Measurements from ENCODE around the gene FGFR4. TPM values are rescaled to one million over a fixed set of nuclear protein-coding genes. Genes with fewer than 3 reads are reported as not detected.
A peak's percentile ranks its signal among the peaks of the same experiment; 100 is the strongest.

FGFR4 gene
- total and polyA plus RNA-seq, 2 donors (not counting 1 experiment from before 2014, with no cell fraction given), result 1.2 to 2.7 TPM

DNA sequence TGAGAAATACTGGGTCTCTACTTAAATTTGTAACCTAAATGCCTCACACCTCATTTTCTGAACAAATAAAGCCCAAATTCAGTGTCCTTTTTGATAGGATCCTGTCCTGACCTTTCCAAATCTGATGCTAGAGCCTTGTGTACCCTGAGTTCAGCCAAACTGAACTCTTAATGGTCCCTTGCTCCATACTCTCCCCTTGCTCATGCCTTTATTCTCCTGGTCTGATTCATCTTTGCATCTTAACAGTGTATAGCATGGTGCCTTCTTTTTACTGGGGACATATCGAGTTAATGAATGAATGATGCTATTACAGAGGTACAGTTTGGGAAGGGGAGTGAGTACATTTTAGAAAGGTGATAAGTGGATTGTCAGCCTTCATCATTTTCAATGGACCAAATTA lies 56.1 kb downstream of the FGFR4 start:
- Mint-ChIP-seq H3K27me3 (no peaks in the 10 kb centered on the region), H3K4me3 (no peak overlapping the region), H3K27ac (no peak overlapping the region), H3K9me3 (ENCODE audit: insufficient read depth) (no peaks in the 10 kb centered on the region), H3K4me1 (peaks cover 30% of the 10 kb centered on the region)
- no peak for TF ChIP-seq EZH2 (IDR thresholded peaks at IDR 0.05; ENCODE audit: borderline replicate concordance, insufficient read depth, low read depth, low read length, poor library complexity, severe bottlenecking)
- TF ChIP-seq, protein P1, sequence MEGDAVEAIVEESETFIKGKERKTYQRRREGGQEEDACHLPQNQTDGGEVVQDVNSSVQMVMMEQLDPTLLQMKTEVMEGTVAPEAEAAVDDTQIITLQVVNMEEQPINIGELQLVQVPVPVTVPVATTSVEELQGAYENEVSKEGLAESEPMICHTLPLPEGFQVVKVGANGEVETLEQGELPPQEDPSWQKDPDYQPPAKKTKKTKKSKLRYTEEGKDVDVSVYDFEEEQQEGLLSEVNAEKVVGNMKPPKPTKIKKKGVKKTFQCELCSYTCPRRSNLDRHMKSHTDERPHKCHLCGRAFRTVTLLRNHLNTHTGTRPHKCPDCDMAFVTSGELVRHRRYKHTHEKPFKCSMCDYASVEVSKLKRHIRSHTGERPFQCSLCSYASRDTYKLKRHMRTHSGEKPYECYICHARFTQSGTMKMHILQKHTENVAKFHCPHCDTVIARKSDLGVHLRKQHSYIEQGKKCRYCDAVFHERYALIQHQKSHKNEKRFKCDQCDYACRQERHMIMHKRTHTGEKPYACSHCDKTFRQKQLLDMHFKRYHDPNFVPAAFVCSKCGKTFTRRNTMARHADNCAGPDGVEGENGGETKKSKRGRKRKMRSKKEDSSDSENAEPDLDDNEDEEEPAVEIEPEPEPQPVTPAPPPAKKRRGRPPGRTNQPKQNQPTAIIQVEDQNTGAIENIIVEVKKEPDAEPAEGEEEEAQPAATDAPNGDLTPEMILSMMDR (IDR thresholded peaks at IDR 0.05), result no peak
- Histone ChIP-seq H3K9ac (ENCODE audit: low read length) (no peak overlapping the region), H2AFZ (ENCODE audit: insufficient read depth, low read depth, low read length, poor library complexity, severe bottlenecking) (no peak overlapping the region), H3K27ac (ENCODE audit: low read length in 2 of 2) (no peak overlapping the region), H4K20me1 (ENCODE audit: control insufficient read depth, insufficient read depth, low read length, poor library complexity, severe bottlenecking) (peaks cover 56% of the 10 kb centered on the region), H3K4me2 (replicated peaks; ENCODE audit: low read depth, low read length, poor library complexity, severe bottlenecking) (no peak overlapping the region), H3K27me3 (replicated peaks in 1 of 4; ENCODE audit: control extremely low read depth in 1 of 4, control insufficient read depth in 3 of 4, insufficient read depth in 4 of 4, low read length in 3 of 4) (no peaks in the 10 kb centered on the region), H3K4me1 (ENCODE audit: control insufficient read depth in 2 of 2, insufficient read depth in 2 of 2, low read length in 2 of 2) (peaks cover 12 to 13% of the 10 kb centered on the region in 2 donors), H3K9me3 (ENCODE audit: control extremely low read depth in 1 of 3, control insufficient read depth in 2 of 3, insufficient read depth in 1 of 3, low read length in 2 of 3) (no peaks in the 10 kb centered on the region), H3K36me3 (replicated peaks in 1 of 2; ENCODE audit: control extremely low read depth in 1 of 2, control insufficient read depth in 1 of 2, extremely low read depth in 1 of 2, insufficient read depth in 2 of 2, low read length in 1 of 2) (peaks cover 16 to 36% of the 10 kb centered on the region in 2 experiments), H3K4me3 (ENCODE audit: control extremely low read depth in 1 of 5, extremely low read depth in 1 of 5, insufficient read depth in 1 of 5, low read depth in 2 of 5, low read length in 4 of 5) (no peak overlapping the region), H3K79me2 (ENCODE audit: control insufficient read depth, insufficient read depth, low read length) (peaks cover 100% of the 10 kb centered on the region)
- ATAC-seq (ENCODE audit: low read depth), result no peak
- intact Hi-C loops (cut with micrococcal nuclease), result no loop called here
- no peak for DNase-seq
- CTCF ChIA-PET, result no interaction called here
- WGBS (ENCODE audit: insufficient coverage), result no CpG with 5 or more reads among the region's 1 CpG
- POLR2A ChIA-PET, result no interaction called here

DNA sequence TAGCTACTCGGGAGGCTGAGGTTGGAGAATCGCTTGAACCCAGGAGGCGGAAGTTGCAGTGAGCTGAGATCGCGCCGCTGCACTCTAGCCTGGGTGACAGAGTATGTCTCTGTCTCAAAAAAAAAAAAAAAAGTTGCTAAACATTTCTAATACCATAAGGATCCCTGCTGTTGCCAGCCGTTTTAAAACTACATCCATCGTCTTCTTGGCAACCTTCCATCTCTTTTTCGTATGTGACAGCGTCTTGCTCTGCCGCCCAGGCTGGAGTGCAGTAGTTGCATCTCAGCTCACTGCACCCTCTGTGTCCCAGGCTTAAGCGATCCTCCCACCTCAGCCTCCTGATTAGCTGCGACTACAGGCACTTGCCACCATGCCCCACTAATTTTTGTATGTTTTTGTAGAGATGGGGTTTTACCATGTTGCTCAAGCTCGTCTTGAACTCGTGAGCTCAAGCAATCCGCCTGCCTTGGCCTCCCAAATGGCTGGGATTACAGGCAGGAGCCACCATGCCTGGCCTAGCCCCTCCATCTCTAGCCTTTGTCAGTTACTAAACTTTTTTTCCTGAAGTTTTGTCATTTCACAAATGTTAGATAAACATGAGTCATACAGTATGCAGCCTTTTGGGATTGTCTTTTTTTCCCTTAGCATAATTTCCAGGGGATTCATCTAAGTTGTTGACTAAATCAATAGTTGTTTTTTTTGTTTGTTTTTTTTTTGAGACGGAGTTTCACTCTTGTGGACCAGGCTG lies 60.4 kb downstream of the FGFR4 start:
- TF ChIP-seq EZH2 (IDR thresholded peaks at IDR 0.05; ENCODE audit: borderline replicate concordance, insufficient read depth, low read depth, low read length, poor library complexity, severe bottlenecking), result no peak
- TF ChIP-seq, protein P1 (IDR thresholded peaks at IDR 0.05), result no peak
- H3K27me3 ChIP-seq (replicated peaks in 1 of 4; ENCODE audit: control extremely low read depth in 1 of 4, control insufficient read depth in 3 of 4, insufficient read depth in 4 of 4, low read length in 3 of 4), result no peaks in the 10 kb centered on the region
- Mint-ChIP-seq H3K9me3 (ENCODE audit: insufficient read depth) (no peaks in the 10 kb centered on the region), H3K27ac (peak overlapping the region; percentile 3), H3K4me1 (peaks cover 11% of the 10 kb centered on the region), H3K4me3 (no peak overlapping the region), H3K27me3 (no peaks in the 10 kb centered on the region)
- H3K79me2 ChIP-seq (ENCODE audit: control insufficient read depth, insufficient read depth, low read length), result peaks cover 99% of the 10 kb centered on the region
- H2AFZ ChIP-seq (ENCODE audit: insufficient read depth, low read depth, low read length, poor library complexity, severe bottlenecking), result no peak overlapping the region
- H3K9me3 ChIP-seq (ENCODE audit: control extremely low read depth in 1 of 3, control insufficient read depth in 2 of 3, insufficient read depth in 1 of 3, low read length in 2 of 3), result no peaks in the 10 kb centered on the region
- no peak overlapping the region for H3K4me2 ChIP-seq (replicated peaks; ENCODE audit: low read depth, low read length, poor library complexity, severe bottlenecking)
- no peak overlapping the region for H3K9ac ChIP-seq (ENCODE audit: low read length)
- H3K4me1 ChIP-seq (ENCODE audit: control insufficient read depth in 2 of 2, insufficient read depth in 2 of 2, low read length in 2 of 2), result peaks cover 3 to 4% of the 10 kb centered on the region in 2 donors
- H4K20me1 ChIP-seq (ENCODE audit: control insufficient read depth, insufficient read depth, low read length, poor library complexity, severe bottlenecking), result peaks cover 34% of the 10 kb centered on the region
- no peak overlapping the region for H3K27ac ChIP-seq (ENCODE audit: low read length in 2 of 2)
- 98% methylated on average over 14 of the region's 17 CpGs for WGBS (ENCODE audit: insufficient coverage)
- intact Hi-C loops (cut with micrococcal nuclease), result no loop called here
- CTCF ChIA-PET, result no interaction called here
- H3K36me3 ChIP-seq (replicated peaks in 1 of 2; ENCODE audit: control extremely low read depth in 1 of 2, control insufficient read depth in 1 of 2, extremely low read depth in 1 of 2, insufficient read depth in 2 of 2, low read length in 1 of 2), result peaks cover 9 to 44% of the 10 kb centered on the region in 2 experiments
- POLR2A ChIA-PET, result no interaction called here
- ATAC-seq (ENCODE audit: low read depth), result no peak
- no peak overlapping the region for H3K4me3 ChIP-seq (ENCODE audit: control extremely low read depth in 1 of 5, extremely low read depth in 1 of 5, insufficient read depth in 1 of 5, low read depth in 2 of 5, low read length in 4 of 5)
- no peak for DNase-seq

Data from B cell (primary cell).